NB4 (cell line): ENCODE measurements around the gene NREP.

Source experiments
- DNase-seq: peaks from one replicate; pipeline ENCODE4 v3.0.0; 2010; ENCODE audit warnings: low read depth
- H3K4me3 ChIP-seq: one replicate; pipeline ENCODE4 v1.5.1; 2011; ENCODE audit warnings: mild to moderate bottlenecking, low read depth, low read length, moderate library complexity
- CTCF ChIP-seq: IDR thresholded peaks from one replicate; pipeline ENCODE4 v1.5.1; 2012; ENCODE audit warnings: low read depth, low read length
- MAX ChIP-seq: IDR thresholded peaks from 2 replicates; pipeline ENCODE4 v1.6.1; 2011; ENCODE audit warnings: low read depth, low read length
- MYC ChIP-seq: IDR thresholded peaks from 2 replicates; pipeline ENCODE4 v1.6.1; 2011; ENCODE audit warnings: low read depth, low read length
- POLR2A ChIP-seq: IDR thresholded peaks from 2 replicates; pipeline ENCODE4 v1.6.1; 2011; ENCODE audit warnings: mild to moderate bottlenecking; ENCODE audit not compliant: insufficient read length; ENCODE audit errors: extremely low read depth

Gene NREP

GRCh38 chr5:111689357-111689935 lies 67.5 kb downstream of the NREP start:
- TF ChIP-seq CTCF, result no peak
- TF ChIP-seq MAX, result no peak
- no peak for TF ChIP-seq POLR2A
- no peak for TF ChIP-seq MYC
- no peak for DNase-seq
- no peak overlapping the region for H3K4me3 ChIP-seq

- H3K4me3 ChIP-seq, result no peak overlapping the region
- DNase-seq, result peak; percentile 27
- TF ChIP-seq MYC, result no peak
- no peak for TF ChIP-seq CTCF
- no peak for TF ChIP-seq MAX
- TF ChIP-seq POLR2A, result no peak
These were observed 71.0 kb downstream of the NREP start for GRCh38 chr5:111685969-111686368.

GRCh38 chr5:111682641-111683040 lies 74.4 kb downstream of the NREP start:
- no peak for DNase-seq
- no peak overlapping the region for H3K4me3 ChIP-seq
- TF ChIP-seq CTCF, result no peak
- TF ChIP-seq MAX, result no peak
- no peak for TF ChIP-seq POLR2A
- TF ChIP-seq MYC, result no peak

- no peak for TF ChIP-seq MYC
- no peak for TF ChIP-seq CTCF
- TF ChIP-seq MAX, result no peak
- no peak for TF ChIP-seq POLR2A
- H3K4me3 ChIP-seq, result no peak overlapping the region
- DNase-seq, result no peak
These were observed 74.9 kb downstream of the NREP start for GRCh38 chr5:111682121-111682520.

GRCh38 chr5:111681414-111682120 lies 75.4 kb downstream of the NREP start:
- no peak overlapping the region for H3K4me3 ChIP-seq
- no peak for DNase-seq
- TF ChIP-seq POLR2A, result no peak
- no peak for TF ChIP-seq MAX
- no peak for TF ChIP-seq MYC
- TF ChIP-seq CTCF, result no peak
